CD4-positive, alpha-beta T cell (primary cell): ENCODE data around the gene TLR6. TPM values are rescaled to one million over a fixed set of nuclear protein-coding genes. Genes with fewer than 3 reads are reported as not detected.
"Not testable (repeated sequence)": the region's sequence is repeated elsewhere in the genome, so short reads cannot be mapped to it uniquely, and the experiment has no call there.

Source experiments
- ATAC-seq: fragments of 200-7000 bp; cut with Tn5 transposase; one replicate; pipeline ENCODE4 v1.10.0; 2022; ENCODE audit warnings: mild to moderate bottlenecking; ENCODE audit not compliant: poor library complexity
- CTCF ChIA-PET: fragments of 350-600 bp; sonication (Branson Sonifier 250); formaldehyde crosslinking; loops from one replicate; lab custom pipeline; 2021; ENCODE audit warnings: antibody characterized with exemption, inconsistent platforms; lab: Charles Lee
- POLR2A ChIA-PET: fragments of 350-600 bp; sonication (Branson Sonifier 250); formaldehyde crosslinking; loops from one replicate; lab custom pipeline; 2021; ENCODE audit warnings: antibody characterized with exemption, inconsistent platforms; lab: Charles Lee
- DNase-seq, 14 experiments: peaks; one replicate each; pipeline ENCODE4 v3.0.0-alpha.2; 2013 to 2020; ENCODE audit warnings: mixed read lengths in 2 of 14
- H3K27ac ChIP-seq, 2 donors: one replicate each; pipeline versions ENCODE4 v1.5.1 to v1.7.0; 2013; ENCODE audit warnings: low read length in 2 of 2, low read depth in 1 of 2, mild to moderate bottlenecking in 1 of 2
- H3K27me3 ChIP-seq, 2 experiments: 1 replicate in 1 of 2; 2 replicates in 1 of 2; pipeline versions ENCODE4 v1.6.1 to v1.7.0; 2013; ENCODE audit warnings: low read length in 2 of 2, control low read depth in 1 of 2, mild to moderate bottlenecking in 1 of 2, moderate library complexity in 1 of 2; ENCODE audit not compliant: insufficient read depth in 2 of 2, control insufficient read depth in 1 of 2
- H3K36me3 ChIP-seq: one replicate; pipeline ENCODE4 v1.6.1; 2013; ENCODE audit warnings: low read length, control low read depth; ENCODE audit not compliant: insufficient read depth
- H3K4me1 ChIP-seq: one replicate; pipeline ENCODE4 v1.6.1; 2013; ENCODE audit warnings: low read length, control low read depth; ENCODE audit not compliant: insufficient read depth
- H3K4me3 ChIP-seq: one replicate; pipeline ENCODE4 v1.5.1; 2013; ENCODE audit warnings: mild to moderate bottlenecking, low read length, moderate library complexity
- H3K9me3 ChIP-seq, 2 experiments: 1 replicate in 1 of 2; 2 replicates in 1 of 2; pipeline versions ENCODE4 v1.6.1 to v1.7.0; 2013; ENCODE audit warnings: low read length in 2 of 2, mild to moderate bottlenecking in 2 of 2, control low read depth in 1 of 2, moderate library complexity in 1 of 2; ENCODE audit not compliant: control insufficient read depth in 1 of 2, insufficient read depth in 1 of 2
- H3K27ac Mint-ChIP-seq: one replicate; pipeline ENCODE4 v1.8.0; 2020; ENCODE audit warnings: mixed read lengths
- H3K27me3 Mint-ChIP-seq: one replicate; pipeline ENCODE4 v1.8.0; 2021; ENCODE audit warnings: mixed read lengths
- H3K36me3 Mint-ChIP-seq: one replicate; pipeline ENCODE4 v1.8.0; 2021; ENCODE audit warnings: low read depth, mixed read lengths
- H3K4me1 Mint-ChIP-seq: one replicate; pipeline ENCODE4 v1.8.0; 2021; ENCODE audit warnings: low read depth, mixed read lengths
- H3K4me3 Mint-ChIP-seq: one replicate; pipeline ENCODE4 v1.8.0; 2020; ENCODE audit warnings: mild to moderate bottlenecking, mixed read lengths
- H3K9me3 Mint-ChIP-seq: one replicate; pipeline ENCODE4 v1.8.0; 2020; ENCODE audit warnings: mixed read lengths
- intact Hi-C, 2 experiments: fragments of 100-400 bp; cut with DNase I in 1 of 2; cut with micrococcal nuclease in 1 of 2; formaldehyde crosslinking; loops; one replicate each; pipeline versions ENCODE4 v1.15.1 to v1.9.0; 2023 to 2025; cut with DNase I, micrococcal nuclease
- total RNA-seq, 174 experiments: library from RNA in 2 of 174; stranded (reverse) in 2 of 174; gene quantifications; one replicate each; pipeline ENCODE4 v1.2.3 and lab custom pipeline; 2021 to 2026
- TF ChIP-seq, protein P1 (sequence below): fragments of 200-600 bp; IDR thresholded peaks from one replicate; pipeline ENCODE4 v1.8.0; 2022; ENCODE audit warnings: antibody characterized with exemption, mild to moderate bottlenecking

Gene TLR6
- total RNA-seq, 2 experiments from 2014 or later, result 0.69 to 1.3 TPM

- Histone ChIP-seq H3K36me3 (no peaks in the 10 kb centered on the region), H3K27ac (no peak overlapping the region), H3K27me3 (no peaks in the 10 kb centered on the region), H3K4me1 (peaks cover 4% of the 10 kb centered on the region), H3K4me3 (no peak overlapping the region), H3K9me3 (no peaks in the 10 kb centered on the region)
- Mint-ChIP-seq H3K27me3 (no peaks in the 10 kb centered on the region), H3K36me3 (no peaks in the 10 kb centered on the region), H3K4me3 (no peak overlapping the region), H3K9me3 (no peaks in the 10 kb centered on the region), H3K27ac (no peak overlapping the region), H3K4me1 (peaks cover 6% of the 10 kb centered on the region)
- intact Hi-C loops, result no loop called here
- TF ChIP-seq, protein P1, sequence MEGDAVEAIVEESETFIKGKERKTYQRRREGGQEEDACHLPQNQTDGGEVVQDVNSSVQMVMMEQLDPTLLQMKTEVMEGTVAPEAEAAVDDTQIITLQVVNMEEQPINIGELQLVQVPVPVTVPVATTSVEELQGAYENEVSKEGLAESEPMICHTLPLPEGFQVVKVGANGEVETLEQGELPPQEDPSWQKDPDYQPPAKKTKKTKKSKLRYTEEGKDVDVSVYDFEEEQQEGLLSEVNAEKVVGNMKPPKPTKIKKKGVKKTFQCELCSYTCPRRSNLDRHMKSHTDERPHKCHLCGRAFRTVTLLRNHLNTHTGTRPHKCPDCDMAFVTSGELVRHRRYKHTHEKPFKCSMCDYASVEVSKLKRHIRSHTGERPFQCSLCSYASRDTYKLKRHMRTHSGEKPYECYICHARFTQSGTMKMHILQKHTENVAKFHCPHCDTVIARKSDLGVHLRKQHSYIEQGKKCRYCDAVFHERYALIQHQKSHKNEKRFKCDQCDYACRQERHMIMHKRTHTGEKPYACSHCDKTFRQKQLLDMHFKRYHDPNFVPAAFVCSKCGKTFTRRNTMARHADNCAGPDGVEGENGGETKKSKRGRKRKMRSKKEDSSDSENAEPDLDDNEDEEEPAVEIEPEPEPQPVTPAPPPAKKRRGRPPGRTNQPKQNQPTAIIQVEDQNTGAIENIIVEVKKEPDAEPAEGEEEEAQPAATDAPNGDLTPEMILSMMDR, result no peak
- ChIA-PET CTCF (interaction anchor here (2.2 kb wide), 1 partner anchor 21 kb away, joined by 17 read pairs; no protein-coding TSS in a partner anchor), POLR2A (interaction anchor here (3.5 kb wide), 1 partner anchor 24 kb away, joined by 17 read pairs; the partner anchor contains the start of gene TLR1)
- DNase-seq (no peak), ATAC-seq (no peak)
Observed at GRCh38 chr4:38780833-38781484, 75.7 kb downstream of the TLR6 start.

DNA sequence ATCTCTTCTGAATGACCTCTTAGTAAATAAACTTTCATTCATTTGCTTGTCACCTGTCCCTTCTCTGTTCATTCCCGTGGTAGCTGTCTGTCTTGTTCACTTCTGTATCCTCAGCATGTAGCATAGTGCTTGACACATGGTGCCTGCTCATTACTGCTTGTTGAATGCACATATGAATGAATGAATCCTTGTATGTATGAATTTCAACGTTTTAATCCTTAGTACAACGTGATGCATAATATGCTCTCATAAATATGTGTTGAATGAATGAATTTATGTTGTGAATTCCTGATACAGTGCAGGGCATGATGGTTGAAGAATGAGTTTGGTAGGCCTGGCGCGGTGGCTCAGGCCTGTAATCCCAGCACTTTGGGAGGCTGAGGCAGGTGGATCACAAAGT, 76.8 kb downstream of the TLR6 start:
- Histone ChIP-seq H3K27ac (no peak overlapping the region), H3K4me3 (no peak overlapping the region)

GRCh38 chr4:38777925-38778324, 78.7 kb downstream of the TLR6 start:
- H3K4me3 ChIP-seq, intact Hi-C loops, H3K27me3 ChIP-seq, H3K27ac Mint-ChIP-seq, H3K4me1 ChIP-seq, H3K9me3 ChIP-seq, H3K27me3 Mint-ChIP-seq, H3K27ac ChIP-seq, ATAC-seq, H3K36me3 Mint-ChIP-seq, H3K4me1 Mint-ChIP-seq, H3K36me3 ChIP-seq, DNase-seq, H3K4me3 Mint-ChIP-seq, CTCF ChIA-PET, POLR2A ChIA-PET: not testable (repeated sequence)
- peaks cover 13% of the 10 kb centered on the region for H3K9me3 Mint-ChIP-seq

More for the DNA sequence above, 76.8 kb downstream of the TLR6 start:
- Mint-ChIP-seq H3K4me1 (peaks cover 6% of the 10 kb centered on the region), H3K27ac (no peak overlapping the region), H3K27me3 (no peaks in the 10 kb centered on the region), H3K9me3 (no peaks in the 10 kb centered on the region), H3K4me3 (no peak overlapping the region), H3K36me3 (no peaks in the 10 kb centered on the region)
- no peak for DNase-seq
- TF ChIP-seq, protein P1, result no peak
- H3K27me3 ChIP-seq, result no peaks in the 10 kb centered on the region
- peaks cover 4% of the 10 kb centered on the region for H3K4me1 ChIP-seq
- ChIA-PET CTCF (no interaction called here), POLR2A (interaction anchor here (3.5 kb wide), 1 partner anchor 25 kb away, joined by 17 read pairs; the partner anchor contains the start of gene TLR1)
- no peaks in the 10 kb centered on the region for H3K36me3 ChIP-seq
- H3K9me3 ChIP-seq, result no peaks in the 10 kb centered on the region
- intact Hi-C loops, result no loop called here
- ATAC-seq, result no peak
